HepG2 (cell line): Measurements from ENCODE around the gene UBQLN1. TPM values are rescaled to one million over a fixed set of nuclear protein-coding genes. Genes with fewer than 3 reads are reported as not detected.
A peak's percentile ranks its signal among the peaks of the same experiment; 100 is the strongest.

Source experiments
- ARID2 ChIP-seq: sonication (generic); formaldehyde crosslinking; IDR thresholded peaks from 2 replicates; pipeline ENCODE4 v1.8.1; 2022; ENCODE audit warnings: mild to moderate bottlenecking, missing genetic modification reagents, borderline replicate concordance
- FOXA3 ChIP-seq: IDR thresholded peaks from 2 replicates; pipeline ENCODE4 v1.6.1; 2016; ENCODE audit warnings: missing genetic modification reagents, missing compliant biosample characterization
- HNRNPLL ChIP-seq: fragments of 200-400 bp; formaldehyde crosslinking; IDR thresholded peaks from 2 replicates; pipeline ENCODE4 v1.6.1; 2017; ENCODE audit warnings: mild to moderate bottlenecking, low read depth, low read length; ENCODE audit not compliant: poor library complexity, severe bottlenecking
- MEIS2 ChIP-seq: sonication (generic); formaldehyde crosslinking; IDR thresholded peaks from 2 replicates; pipeline ENCODE4 v1.9.0; 2021; ENCODE audit warnings: mild to moderate bottlenecking, missing genetic modification reagents
- SETDB1 ChIP-seq: sonication (generic); formaldehyde crosslinking; IDR thresholded peaks from 2 replicates; pipeline ENCODE4 v1.5.1; 2020; ENCODE audit warnings: missing genetic modification reagents, mild to moderate bottlenecking, borderline replicate concordance
- ZBTB4 ChIP-seq: sonication (generic); formaldehyde crosslinking; IDR thresholded peaks from 2 replicates; pipeline ENCODE4 v1.4.0; 2020; ENCODE audit warnings: missing genetic modification reagents, mild to moderate bottlenecking, borderline replicate concordance
- ZBTB7B ChIP-seq: sonication (generic); formaldehyde crosslinking; IDR thresholded peaks from 2 replicates; pipeline ENCODE4 v1.4.0; 2020; ENCODE audit warnings: missing genetic modification reagents
- ZNF576 ChIP-seq: sonication (generic); formaldehyde crosslinking; IDR thresholded peaks from 2 replicates; pipeline ENCODE4 v1.4.0; 2020; ENCODE audit warnings: mild to moderate bottlenecking, missing genetic modification reagents
- ZNF644 ChIP-seq: IDR thresholded peaks from 2 replicates; pipeline ENCODE4 v1.6.1; 2016; ENCODE audit warnings: low read depth
- ZNF7 ChIP-seq: IDR thresholded peaks from 2 replicates; pipeline ENCODE4 v1.6.1; 2016; ENCODE audit warnings: missing biosample characterization, missing genetic modification reagents
- polyA plus RNA-seq, 8 experiments: library from polyadenylated mRNA; depleted of rRNA in 3 of 8; stranded (reverse) in 7 of 8; unstranded in 1 of 8; fragments of >200 nt; fragmentation: Illumina TruSeq in 4 of 8; extraction: Trizol in 4 of 8; gene quantifications; 2 replicates each; pipeline versions ENCODE4 v1.2.1 to v1.2.3, GENCODE V29; 2011 to 2016; ENCODE audit warnings: low read depth in 4 of 8, missing spikeins in 1 of 8, mixed read lengths in 1 of 8; ENCODE audit not compliant: insufficient read depth in 1 of 8
- total RNA-seq, 5 experiments: library from RNA; depleted of rRNA; stranded (reverse); fragments of >200 nt; fragmentation: Illumina TruSeq; extraction: Trizol; gene quantifications; 2 replicates each; pipeline ENCODE4 v1.2.3, GENCODE V29; 2016; ENCODE audit warnings: low read depth in 1 of 5
- TF ChIP-seq, protein P1 (sequence below): sonication (generic); formaldehyde crosslinking; IDR thresholded peaks from 2 replicates; pipeline ENCODE4 v1.5.1; 2020; ENCODE audit warnings: mild to moderate bottlenecking, missing genetic modification reagents, borderline replicate concordance
- TF ChIP-seq, protein P2 (sequence below): sonication (generic); formaldehyde crosslinking; IDR thresholded peaks from 2 replicates; pipeline ENCODE4 v1.4.0; 2020; ENCODE audit warnings: missing genetic modification reagents, low read depth, mild to moderate bottlenecking, borderline replicate concordance
- TF ChIP-seq, protein P3 (sequence below): sonication (generic); formaldehyde crosslinking; IDR thresholded peaks from 2 replicates; pipeline ENCODE4 v1.4.0; 2020; ENCODE audit warnings: missing genetic modification reagents, borderline replicate concordance

UBQLN1 gene
- total and polyA plus RNA-seq, 2 of the 13 experiments (the other 11 are each of a cell fraction or from before 2014, with no cell fraction given) = 78.1 to 83.8 TPM

- peak; percentile 72; the same call in 1 of the 2 replicates for TF ChIP-seq ZBTB4 (CRISPR knock-in tag)
- no peak for TF ChIP-seq MEIS2
- TF ChIP-seq, protein P1, sequence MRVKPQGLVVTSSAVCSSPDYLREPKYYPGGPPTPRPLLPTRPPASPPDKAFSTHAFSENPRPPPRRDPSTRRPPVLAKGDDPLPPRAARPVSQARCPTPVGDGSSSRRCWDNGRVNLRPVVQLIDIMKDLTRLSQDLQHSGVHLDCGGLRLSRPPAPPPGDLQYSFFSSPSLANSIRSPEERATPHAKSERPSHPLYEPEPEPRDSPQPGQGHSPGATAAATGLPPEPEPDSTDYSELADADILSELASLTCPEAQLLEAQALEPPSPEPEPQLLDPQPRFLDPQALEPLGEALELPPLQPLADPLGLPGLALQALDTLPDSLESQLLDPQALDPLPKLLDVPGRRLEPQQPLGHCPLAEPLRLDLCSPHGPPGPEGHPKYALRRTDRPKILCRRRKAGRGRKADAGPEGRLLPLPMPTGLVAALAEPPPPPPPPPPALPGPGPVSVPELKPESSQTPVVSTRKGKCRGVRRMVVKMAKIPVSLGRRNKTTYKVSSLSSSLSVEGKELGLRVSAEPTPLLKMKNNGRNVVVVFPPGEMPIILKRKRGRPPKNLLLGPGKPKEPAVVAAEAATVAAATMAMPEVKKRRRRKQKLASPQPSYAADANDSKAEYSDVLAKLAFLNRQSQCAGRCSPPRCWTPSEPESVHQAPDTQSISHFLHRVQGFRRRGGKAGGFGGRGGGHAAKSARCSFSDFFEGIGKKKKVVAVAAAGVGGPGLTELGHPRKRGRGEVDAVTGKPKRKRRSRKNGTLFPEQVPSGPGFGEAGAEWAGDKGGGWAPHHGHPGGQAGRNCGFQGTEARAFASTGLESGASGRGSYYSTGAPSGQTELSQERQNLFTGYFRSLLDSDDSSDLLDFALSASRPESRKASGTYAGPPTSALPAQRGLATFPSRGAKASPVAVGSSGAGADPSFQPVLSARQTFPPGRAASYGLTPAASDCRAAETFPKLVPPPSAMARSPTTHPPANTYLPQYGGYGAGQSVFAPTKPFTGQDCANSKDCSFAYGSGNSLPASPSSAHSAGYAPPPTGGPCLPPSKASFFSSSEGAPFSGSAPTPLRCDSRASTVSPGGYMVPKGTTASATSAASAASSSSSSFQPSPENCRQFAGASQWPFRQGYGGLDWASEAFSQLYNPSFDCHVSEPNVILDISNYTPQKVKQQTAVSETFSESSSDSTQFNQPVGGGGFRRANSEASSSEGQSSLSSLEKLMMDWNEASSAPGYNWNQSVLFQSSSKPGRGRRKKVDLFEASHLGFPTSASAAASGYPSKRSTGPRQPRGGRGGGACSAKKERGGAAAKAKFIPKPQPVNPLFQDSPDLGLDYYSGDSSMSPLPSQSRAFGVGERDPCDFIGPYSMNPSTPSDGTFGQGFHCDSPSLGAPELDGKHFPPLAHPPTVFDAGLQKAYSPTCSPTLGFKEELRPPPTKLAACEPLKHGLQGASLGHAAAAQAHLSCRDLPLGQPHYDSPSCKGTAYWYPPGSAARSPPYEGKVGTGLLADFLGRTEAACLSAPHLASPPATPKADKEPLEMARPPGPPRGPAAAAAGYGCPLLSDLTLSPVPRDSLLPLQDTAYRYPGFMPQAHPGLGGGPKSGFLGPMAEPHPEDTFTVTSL (CRISPR knock-in tag) = 0 out of 2 replicates have a peak, but pooled peaks have one; percentile 40
- peak; percentile 18; the same call in 1 of the 2 replicates for TF ChIP-seq ZBTB7B
- TF ChIP-seq, protein P2, sequence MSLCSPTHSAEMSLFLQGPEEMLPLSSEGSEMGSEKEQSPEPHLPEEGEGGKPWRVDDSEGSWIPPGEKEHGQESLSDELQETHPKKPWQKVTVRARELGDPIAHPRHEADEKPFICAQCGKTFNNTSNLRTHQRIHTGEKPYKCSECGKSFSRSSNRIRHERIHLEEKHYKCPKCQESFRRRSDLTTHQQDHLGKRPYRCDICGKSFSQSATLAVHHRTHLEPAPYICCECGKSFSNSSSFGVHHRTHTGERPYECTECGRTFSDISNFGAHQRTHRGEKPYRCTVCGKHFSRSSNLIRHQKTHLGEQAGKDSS (CRISPR knock-in tag) = peak; percentile 59; the same call in 1 of the 2 replicates
- TF ChIP-seq FOXA3 (CRISPR knock-in tag) = peak; percentile 58
- TF ChIP-seq, protein P3, sequence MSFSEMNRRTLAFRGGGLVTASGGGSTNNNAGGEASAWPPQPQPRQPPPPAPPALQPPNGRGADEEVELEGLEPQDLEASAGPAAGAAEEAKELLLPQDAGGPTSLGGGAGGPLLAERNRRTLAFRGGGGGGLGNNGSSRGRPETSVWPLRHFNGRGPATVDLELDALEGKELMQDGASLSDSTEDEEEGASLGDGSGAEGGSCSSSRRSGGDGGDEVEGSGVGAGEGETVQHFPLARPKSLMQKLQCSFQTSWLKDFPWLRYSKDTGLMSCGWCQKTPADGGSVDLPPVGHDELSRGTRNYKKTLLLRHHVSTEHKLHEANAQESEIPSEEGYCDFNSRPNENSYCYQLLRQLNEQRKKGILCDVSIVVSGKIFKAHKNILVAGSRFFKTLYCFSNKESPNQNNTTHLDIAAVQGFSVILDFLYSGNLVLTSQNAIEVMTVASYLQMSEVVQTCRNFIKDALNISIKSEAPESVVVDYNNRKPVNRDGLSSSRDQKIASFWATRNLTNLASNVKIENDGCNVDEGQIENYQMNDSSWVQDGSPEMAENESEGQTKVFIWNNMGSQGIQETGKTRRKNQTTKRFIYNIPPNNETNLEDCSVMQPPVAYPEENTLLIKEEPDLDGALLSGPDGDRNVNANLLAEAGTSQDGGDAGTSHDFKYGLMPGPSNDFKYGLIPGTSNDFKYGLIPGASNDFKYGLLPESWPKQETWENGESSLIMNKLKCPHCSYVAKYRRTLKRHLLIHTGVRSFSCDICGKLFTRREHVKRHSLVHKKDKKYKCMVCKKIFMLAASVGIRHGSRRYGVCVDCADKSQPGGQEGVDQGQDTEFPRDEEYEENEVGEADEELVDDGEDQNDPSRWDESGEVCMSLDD (CRISPR knock-in tag) = no peak
- TF ChIP-seq SETDB1 = no peak
- peak; percentile 50; the same call in 1 of the 2 replicates for TF ChIP-seq ZNF576 (CRISPR knock-in tag)
- TF ChIP-seq ZNF7 (CRISPR knock-in tag) = no peak
- TF ChIP-seq HNRNPLL = peak; percentile 35
- no peak for TF ChIP-seq ARID2 (CRISPR knock-in tag)
- TF ChIP-seq ZNF644 (CRISPR knock-in tag) = no peak
These were observed at the start of gene UBQLN1 (continued) for GRCh38 chr9:83707768-83708514.
